ENCODE results near the gene LY6G6F.

DNA sequence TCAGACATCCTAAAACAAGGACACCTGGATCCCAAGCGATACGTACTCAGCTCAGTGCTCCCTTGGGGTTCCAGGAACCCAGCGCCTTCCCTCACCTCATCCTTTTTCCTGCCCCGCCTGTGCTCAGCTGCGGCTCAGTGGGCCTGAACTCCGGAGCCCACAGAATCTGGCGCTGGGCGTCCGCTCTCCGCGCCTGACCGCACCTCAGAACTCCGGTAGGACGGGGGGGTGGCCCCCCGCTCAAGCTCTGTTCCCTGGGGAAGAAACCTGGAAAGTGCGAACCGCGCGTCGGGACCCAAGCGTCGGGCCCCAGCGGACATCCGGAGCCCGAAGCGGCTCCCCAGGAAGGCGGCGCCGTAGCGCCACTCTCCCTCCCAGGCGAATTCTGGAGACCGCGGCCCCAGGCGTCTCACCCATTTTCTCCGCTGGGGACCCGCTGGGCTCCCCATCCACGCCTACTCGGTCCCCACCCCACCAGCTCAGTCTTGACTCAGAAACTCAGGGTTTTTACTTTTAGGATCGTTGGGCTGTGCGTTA lies 25.5 kb upstream of the LY6G6F start:
- TF ChIP-seq SUZ12 (IDR thresholded peaks at IDR 0.05; ENCODE audit: extremely low read depth, insufficient read depth, insufficient read length) = no peak
- no peak for TF ChIP-seq YY1 (IDR thresholded peaks at IDR 0.05; ENCODE audit: insufficient read depth, insufficient read length)
